GM21515 (cell line): ENCODE data around the gene DPAGT1.
"Not testable (repeated sequence)": the region's sequence is repeated elsewhere in the genome, so short reads cannot be mapped to it uniquely, and the experiment has no call there.

Experiments
- ATAC-seq: cut with Tn5 transposase; IDR thresholded peaks from one replicate; pipeline ENCODE4 v1.9.1; 2021; ENCODE audit not compliant: unreplicated experiment

DPAGT1 gene

DNA sequence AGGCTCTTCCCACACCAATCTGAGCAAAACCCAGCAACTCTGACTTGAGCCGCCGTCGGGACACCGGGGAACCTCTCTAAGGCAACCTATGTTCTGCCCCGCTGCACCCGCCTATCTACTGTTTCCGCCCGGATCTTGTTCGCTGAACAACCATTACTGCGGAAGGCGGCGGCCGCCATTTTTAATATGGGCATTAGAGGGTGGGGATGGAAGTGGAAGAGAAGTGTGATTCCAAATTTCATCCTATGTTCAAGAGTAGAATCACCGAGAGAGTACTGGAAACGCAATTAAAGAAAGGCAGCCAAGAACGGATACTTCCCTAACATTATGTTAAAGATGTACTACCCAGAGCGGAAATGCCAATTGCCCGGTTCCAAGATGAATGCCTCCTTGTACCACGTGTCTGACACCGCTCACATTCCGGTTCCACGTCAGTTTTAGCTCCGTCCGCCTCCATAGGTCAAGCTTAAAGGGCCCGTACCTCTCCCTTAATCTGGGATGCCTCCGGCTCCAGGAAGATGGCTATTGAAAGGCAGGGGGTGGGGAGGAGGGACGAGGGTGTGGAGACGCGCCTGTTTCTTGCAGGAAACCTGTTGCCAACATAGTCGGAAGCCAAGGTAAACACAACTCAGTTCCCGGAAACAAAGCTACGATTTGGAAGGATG is at the start of gene DPAGT1:
TSS of gene DPAGT1 (minus strand) at position 95 of the 665 bp plus-strand sequence. CDS start 198 bp downstream, outside the sequence.
- ATAC-seq: peak; percentile 69

DNA sequence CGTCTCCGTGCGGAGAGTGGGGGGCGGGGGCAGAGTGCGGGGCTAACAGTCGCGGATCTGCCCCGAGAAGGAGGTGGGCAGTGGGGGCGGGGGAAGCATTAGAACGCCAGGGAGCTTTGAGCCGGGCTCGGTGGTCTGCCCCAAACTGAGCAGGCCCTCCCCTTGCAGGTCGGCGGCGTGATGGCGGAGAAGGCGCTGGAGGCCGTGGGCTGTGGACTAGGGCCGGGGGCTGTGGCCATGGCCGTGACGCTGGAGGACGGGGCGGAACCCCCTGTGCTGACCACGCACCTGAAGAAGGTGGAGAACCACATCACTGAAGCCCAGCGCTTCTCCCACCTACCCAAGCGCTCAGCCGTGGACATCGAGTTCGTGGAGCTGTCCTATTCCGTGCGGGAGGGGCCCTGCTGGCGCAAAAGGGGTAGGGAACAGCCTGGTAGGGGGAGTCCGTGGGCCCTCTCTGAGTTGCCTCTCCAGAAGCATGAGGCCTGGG is 48.2 kb upstream of the DPAGT1 start:
- no peak for ATAC-seq

DNA sequence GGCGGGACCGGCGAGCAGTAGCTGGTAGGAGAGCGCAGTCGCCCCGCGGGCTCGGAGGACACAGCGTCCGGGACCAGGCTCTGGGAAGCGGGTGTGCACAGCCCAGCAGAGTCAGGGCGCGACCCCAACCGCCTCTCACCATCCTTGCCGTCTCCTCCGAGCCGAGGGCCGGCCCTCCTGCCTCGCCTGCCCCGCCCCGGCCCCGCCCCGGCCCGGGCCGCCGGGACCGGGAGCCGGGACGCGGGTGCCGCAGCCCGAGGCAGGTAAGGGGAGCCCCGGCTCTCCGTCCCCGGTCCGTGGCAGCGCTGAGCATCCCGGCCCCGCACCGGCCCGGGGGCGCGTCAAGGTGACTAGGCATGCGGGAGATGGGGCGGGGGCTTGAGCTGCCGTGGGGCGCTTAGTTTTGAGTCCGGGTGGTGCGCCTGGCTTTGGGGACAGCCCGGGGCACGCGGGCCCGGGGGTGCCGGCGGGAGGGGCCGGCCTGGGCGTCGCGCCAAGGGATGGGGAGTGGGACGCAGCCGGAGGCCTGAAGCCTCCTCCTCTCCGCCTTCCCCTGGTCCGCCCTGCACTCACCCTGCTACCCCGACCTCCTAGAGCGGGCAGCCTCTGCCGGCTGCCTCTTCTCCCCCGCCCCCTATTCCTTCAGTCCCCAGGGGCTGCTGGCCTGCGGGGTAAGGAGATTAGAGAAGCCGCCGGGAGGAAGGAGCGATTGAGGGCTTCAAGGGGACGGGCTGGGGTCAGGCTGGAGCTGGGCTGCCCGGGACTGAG is 47.5 kb upstream of the DPAGT1 start, which contains the start of gene ABCG4:
TSS of gene ABCG4 (plus strand) at position 35 of the 768 bp plus-strand sequence. CDS start 914 bp downstream, outside the sequence.
- no peak for ATAC-seq

DNA sequence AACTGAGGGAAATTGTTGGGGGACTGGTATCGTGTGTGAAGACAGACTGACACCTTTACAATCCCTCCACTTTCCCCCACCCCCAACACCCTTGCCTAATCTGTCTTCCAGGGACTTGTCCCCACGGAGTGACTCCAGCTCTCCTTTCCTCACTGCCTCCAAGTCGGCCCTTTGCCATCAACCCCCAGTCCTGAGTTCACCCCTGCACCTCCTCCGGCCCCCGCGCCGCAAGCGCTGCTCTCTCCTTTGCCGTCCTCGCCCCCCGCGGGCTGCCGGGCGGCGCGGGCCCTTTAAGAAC is 47.0 kb upstream of the DPAGT1 start:
- ATAC-seq: no peak

DNA sequence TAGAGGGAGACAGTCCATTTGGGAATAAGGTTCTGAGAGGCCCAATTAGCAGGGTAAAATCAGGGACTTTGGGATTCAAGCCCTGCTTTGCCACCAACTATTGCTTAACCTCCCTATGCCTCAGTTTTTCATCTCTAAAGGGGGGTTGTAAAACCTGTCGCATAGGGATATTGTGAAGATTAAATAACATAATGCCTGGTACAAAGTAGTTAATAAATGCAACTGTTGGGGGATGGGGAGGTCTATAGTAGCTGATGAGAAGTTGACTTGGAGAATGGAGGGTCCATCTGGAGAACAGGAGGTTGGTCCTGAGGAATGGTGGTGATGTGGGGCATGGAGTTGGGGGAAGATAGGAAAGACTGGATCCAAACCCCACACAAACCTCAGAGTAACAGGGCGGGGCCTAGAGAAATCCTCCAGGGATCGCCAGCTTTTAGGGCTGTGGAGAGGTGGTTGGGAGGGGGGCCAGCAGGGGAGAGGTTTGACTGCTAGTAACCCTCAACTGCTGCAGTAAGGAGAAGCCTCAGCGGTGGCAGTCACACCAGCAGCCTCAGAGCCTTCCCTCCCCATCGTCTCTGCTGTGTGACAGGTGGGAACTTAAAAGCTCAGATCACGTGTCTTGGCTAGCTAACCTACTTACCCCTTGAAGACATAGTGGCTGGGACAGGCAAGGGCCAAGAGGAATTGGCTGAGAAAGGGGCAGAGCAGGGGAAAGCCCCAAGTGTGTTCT is 46.1 kb upstream of the DPAGT1 start:
- ATAC-seq: no peak

DNA sequence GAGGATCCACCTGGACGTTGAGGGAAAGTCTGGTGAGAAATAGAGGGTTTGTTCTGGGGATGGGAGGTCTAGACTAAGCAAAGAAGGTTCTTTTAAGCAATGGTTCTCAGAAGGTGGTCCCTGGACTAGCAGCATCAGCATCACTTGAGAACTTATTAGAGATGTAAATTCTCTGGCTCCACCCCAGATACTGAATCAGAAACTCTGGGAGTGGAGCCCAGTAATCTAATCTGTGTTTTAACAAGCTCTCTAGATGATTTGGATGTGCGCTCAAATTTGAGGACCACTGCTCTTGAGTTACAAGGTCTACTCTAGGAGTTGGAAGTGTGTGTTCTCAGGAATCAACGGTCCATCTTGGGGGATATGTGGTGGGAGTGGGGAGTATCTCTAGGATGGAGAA is 43.9 kb upstream of the DPAGT1 start:
- ATAC-seq: no peak

DNA sequence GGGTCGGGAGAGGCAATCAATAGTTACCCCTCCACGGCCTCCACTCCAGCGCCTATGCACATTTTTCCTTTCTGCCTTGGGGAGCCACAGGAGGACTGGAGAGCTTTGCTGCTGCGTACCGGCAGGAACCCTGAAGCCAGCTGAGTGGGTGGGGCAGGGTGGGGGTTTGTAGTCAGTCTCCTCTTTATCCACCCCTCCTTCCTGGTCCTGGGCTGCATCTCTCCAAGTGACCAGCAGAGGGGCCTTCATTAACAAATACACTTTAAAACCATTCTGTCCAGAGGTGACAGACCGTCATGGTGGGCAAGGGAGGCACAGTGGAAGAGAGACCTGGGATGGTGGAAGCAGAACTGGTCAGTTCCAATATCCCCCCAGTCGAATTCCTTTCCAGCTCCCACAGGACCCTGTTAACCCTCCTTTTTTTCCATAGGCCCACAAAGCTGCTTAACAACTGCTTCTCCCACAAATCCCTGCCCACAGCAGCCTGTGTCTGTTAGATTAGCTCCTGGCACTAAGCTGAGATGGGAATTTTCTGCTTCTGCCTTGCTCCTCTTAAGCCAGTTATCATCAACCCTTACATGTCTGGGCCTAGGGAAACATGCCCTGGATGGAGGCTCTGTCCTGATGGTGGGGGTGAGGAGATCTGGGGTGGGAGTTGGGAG is 43.3 kb upstream of the DPAGT1 start:
- no peak for ATAC-seq

DNA sequence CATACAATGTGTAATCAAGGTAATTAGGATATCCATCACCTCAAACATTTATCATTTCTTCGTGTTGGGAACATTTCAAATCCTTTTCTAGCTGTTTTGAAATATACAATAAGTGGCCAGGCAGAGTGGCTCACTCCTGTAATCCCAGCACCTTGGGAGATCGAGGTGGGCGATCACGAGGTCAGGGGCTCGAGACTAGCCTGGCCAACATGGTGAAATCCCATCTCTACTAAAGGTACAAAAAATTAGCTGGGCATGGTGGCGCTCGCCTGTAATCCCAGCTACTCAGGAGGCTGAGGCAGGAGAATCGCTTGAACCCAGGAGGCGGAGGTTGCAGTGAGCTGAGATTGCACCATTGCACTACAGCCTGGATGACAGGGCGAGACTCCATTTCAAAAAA is 37.6 kb upstream of the DPAGT1 start:
- ATAC-seq: not testable (repeated sequence)

DNA sequence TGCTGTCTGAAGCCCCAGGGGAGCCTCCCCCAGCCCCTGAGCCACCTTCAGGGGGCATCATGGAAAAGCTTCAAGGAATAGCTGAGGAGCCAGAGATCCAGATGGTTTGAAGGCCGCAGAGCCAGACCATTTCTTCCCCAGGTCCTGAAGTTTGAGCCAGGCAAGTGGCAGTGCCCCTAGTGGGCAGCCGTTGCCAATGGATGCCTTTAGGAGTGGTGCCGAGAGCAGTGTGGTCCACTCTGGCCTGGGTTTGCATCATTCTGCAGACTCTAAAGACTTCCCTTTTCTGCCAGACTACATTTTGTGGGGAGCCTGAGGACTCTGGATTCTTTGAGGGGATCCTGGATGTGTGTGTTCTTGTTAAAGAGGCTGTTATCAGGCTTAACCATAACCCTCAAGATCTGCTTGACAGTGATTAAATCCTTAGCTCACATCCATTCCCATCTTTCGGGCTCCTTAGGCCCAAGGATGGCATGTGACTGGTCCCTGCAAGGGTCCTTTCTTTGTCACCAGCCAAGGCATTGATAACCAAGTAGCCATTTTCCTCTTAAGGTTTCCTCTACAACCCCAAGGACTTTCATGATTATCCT is 32.8 kb upstream of the DPAGT1 start:
- ATAC-seq: no peak

DNA sequence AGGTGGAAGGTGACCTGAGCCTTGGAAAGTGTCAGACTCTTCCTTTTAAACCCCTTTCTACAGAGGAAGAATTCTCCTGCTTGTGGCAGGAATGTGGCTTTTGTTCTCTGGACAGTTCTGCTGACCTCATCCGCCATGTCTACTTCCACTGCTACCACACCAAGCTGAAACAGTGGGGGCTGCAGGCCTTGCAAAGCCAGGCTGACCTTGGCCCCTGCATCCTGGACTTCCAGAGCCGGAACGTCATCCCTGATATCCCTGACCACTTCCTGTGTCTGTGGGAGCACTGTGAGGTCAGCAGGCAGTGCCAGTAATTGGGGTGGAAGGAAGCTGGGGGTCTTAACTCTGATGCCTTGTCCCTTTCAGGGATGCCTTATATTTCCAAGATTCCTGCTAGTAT is 29.0 kb upstream of the DPAGT1 start:
- no peak for ATAC-seq

DNA sequence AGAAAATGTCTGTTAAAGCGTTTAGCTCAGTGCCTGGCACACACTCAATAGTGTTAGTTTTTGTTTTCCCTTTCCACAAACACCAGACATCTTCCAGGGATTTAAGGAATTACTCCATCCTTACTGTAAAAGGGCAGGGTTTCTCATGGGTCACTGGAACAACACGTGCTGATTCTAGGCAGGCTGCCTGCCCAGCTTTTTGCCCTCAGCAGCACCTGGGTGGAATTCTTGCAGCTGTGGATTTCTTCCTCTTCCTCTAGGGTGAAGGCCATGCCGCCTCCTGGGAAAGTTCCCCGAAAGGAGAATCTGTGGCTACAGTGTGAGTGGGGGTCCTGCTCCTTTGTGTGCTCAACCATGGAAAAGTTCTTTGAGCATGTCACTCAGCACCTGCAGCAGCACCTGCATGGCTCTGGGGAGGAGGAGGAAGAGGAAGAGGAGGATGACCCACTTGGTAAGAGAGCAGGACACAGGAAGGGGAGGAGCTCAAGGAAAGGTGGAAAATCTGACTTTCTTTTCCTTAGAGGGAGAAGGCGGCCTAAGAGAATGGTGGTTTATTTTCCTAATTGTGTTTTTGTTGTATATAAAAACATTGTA is 25.1 kb upstream of the DPAGT1 start:
- ATAC-seq: no peak

DNA sequence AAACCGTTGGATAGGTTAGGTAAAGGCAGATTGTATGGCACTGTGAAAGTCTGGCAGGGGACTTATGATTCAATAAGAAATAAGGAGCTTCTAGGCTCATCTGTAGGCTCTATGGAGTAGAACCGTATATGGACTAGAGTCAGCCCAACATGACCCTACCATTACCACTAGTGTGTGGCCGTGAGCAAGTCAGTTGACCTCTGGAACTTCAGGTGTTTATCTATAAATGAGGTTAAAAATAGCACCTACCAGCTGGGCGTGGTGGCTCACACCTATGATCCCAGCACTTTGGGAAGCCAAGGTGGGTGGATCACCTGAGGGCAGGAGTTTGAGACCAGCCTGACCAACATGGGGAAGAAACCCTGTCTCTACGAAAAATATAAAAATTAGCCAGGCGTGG is 24.2 kb upstream of the DPAGT1 start:
- no peak for ATAC-seq

DNA sequence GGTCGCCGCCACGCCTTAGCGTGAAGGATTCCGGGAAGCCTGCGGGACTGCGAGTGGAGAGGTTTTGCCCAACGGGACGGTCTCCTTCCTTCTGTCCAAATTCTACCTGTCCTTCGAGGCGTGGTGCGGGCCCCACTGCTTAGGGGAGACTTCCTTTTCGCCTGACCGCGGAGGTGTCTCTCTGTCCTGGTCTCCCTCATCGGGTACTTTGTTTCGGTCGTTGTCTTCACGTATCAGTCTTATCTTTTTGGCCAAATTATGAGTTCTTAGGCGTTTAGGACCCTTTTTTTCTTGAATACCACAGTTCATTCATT is 20.1 kb upstream of the DPAGT1 start:
- ATAC-seq: no peak

DNA sequence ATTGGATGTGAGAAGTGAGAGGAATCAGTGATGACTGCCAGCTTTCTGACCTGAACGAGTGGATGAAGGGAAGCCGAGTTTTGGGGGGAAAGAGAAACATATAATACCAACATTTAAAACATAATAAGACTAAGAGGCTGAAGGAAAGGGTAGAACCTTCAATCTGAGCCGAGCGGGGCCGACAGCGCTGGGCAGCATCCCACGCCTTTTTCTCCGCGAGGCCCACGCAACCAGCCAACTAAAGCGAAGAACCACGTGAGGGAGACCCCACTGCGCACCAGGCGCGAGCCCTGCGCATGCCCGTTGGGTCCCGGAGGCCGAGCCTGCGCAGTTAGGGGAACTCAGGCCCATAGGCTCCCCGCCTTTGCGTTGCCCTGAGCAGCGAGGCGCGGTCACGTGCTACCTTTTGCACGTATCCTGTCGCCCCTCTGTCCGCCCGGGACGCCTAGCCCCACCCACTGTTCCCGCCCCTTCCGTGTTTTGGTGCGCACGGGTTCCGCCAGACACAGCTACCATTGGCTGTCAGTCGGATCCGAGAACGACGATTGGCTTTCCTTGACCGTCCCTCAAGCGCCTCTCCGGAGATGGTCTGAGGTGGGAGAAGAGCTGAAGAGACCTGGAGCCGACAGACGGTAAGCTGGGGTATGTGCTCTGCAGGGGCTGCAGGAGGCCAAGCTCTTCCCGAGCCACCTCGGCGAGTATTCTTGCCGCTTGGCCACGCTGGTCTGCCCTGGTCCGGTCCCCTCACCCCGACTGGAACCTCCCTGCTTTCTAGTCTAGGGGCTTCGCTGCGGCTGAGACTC is 19.6 kb upstream of the DPAGT1 start, which contains the start of gene HINFP:
TSS of gene HINFP (plus strand) at position 573 of the 803 bp plus-strand sequence. CDS start 5,365 bp downstream, outside the sequence.
- peak; percentile 94 for ATAC-seq

DNA sequence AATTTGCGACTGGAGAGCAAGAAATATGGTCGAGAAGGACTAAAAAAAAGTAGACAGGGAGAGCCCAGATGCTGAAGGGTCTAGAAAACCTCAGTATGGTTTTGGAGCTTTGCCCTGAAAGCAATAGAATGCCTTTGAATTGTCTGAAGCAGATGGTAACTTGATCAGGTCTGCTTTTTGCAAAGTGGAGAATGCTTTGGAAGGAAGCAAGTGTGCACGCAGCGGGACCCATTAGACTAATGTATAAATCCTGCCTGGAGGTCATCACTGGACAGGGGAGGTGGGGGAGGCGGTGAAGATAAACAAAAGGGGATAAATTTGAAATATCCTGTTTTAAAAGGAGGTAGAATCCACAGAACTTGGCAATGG is 19.0 kb upstream of the DPAGT1 start:
- ATAC-seq: no peak

DNA sequence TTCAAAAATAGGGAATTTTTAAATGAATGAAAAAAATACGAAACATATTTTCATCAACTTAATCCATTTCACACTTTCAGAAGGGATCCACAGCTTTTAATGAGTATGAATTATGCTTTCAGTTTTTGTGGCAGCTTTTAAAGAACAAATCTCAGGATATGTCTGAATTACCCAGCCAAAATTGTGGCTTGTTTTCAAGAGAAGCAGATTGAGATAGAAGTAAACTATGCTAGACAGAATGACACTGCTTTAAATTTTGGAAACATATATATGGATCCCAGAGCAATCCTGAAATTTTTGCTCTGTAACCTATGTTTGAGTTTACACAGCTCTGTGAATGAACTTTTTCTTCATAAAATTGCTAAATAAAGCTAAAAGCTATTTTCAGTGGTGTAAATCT is 17.3 kb upstream of the DPAGT1 start:
- ATAC-seq: no peak

DNA sequence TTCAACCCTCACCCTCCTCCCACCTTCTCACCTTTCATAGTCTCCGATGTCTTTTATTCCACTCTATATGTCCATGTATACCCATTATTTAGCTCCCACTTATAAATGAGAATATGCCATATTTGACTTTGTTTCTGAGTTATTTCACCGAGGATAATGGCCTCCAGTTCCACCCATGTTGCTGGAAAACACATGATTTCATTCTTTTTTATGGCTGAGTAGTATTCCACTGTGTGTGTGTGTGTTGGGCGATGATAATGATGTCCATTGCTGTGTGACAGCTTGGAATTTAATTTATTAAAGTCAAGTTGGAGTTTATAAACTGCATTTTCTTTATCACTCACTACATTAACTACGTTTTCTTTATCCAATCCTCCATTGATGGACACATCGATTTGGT is 16.6 kb upstream of the DPAGT1 start:
- ATAC-seq: no peak

DNA sequence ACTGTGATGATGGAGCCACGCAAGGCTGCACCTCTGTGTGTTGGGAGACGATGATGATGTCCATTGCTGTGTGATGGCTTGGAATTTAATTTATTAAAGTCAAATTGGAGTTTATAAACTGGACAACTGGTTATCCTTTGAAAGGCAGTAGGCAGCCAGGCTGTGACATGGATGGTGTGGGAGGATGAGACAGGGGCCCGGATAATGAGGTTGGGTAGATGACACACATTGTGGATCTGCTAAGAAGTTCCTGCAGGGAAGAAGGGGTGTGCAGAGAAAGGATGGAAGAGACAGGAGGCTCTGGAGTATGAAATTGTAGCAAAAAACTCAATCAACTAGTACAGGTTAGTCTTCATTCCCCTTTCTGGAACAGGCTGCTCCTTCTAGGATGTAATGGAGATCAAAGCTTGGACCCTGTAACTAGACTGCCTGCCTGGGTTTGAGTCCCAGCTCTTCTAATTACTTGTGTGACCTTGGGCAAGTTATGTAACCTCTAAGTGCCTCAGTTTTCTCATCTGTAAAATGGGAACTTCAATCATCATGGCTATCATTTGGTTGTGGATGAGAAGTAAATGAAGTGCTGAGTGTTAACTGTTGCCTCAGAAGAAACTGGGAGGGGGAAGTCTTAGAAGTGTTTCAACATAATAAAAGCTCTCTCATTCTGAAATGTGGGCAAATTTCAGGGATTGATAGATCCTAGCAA is 15.5 kb upstream of the DPAGT1 start:
- ATAC-seq: no peak

DNA sequence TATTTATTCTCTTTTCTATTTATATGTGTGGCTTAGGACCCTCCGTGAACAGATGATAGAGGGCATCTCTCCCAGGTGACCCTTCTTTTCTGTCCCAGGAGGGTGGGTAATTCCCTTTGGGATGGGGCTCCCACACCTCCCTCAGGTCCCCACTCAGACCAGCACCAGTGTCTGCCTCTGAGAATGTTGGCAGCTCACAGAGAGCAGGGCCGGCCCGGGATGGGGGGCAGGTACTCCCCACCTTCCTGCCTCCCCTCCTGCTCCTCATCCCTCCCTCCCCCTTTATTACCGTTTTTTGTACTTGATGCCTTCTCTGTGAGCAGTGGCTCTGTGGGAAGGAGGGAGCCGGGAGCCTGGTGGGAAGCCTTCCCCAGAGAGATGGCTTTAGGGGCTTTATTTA is 14.9 kb upstream of the DPAGT1 start:
- ATAC-seq: no peak
